Sigmoid colon (tissue), 4 donors: Measurements from ENCODE around the gene SPRED2.

Experiments
- POLR2AphosphoS5 ChIP-seq, 4 donors: sonication (generic); formaldehyde crosslinking; IDR thresholded peaks; one replicate each; pipeline ENCODE4 v1.6.1; 2017; ENCODE audit warnings: antibody characterized with exemption in 4 of 4
- TF ChIP-seq, protein P1 (sequence below), 4 experiments: fragments of 450-650 bp in 3 of 4; fragments of 200-600 bp in 1 of 4; IDR thresholded peaks; one replicate each; pipeline ENCODE4 v1.5.1; 2016 to 2019; ENCODE audit warnings: antibody characterized with exemption in 4 of 4, mild to moderate bottlenecking in 3 of 4, moderate library complexity in 2 of 4

GRCh38 chr2:65429786-65430602 lies 2.4 kb downstream of the SPRED2 start:
- TF ChIP-seq, protein P1, sequence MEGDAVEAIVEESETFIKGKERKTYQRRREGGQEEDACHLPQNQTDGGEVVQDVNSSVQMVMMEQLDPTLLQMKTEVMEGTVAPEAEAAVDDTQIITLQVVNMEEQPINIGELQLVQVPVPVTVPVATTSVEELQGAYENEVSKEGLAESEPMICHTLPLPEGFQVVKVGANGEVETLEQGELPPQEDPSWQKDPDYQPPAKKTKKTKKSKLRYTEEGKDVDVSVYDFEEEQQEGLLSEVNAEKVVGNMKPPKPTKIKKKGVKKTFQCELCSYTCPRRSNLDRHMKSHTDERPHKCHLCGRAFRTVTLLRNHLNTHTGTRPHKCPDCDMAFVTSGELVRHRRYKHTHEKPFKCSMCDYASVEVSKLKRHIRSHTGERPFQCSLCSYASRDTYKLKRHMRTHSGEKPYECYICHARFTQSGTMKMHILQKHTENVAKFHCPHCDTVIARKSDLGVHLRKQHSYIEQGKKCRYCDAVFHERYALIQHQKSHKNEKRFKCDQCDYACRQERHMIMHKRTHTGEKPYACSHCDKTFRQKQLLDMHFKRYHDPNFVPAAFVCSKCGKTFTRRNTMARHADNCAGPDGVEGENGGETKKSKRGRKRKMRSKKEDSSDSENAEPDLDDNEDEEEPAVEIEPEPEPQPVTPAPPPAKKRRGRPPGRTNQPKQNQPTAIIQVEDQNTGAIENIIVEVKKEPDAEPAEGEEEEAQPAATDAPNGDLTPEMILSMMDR (IDR thresholded peaks at IDR 0.05) = no peak
- TF ChIP-seq POLR2AphosphoS5 (IDR thresholded peaks at IDR 0.05) = no peak
